Neural cell (in vitro differentiated cells): Measurements from ENCODE around the gene MED8.

ENCODE experiments used
- CTCF ChIP-seq: fragments of 450-650 bp; IDR thresholded peaks from 2 replicates; pipeline ENCODE4 v1.5.1; 2014; ENCODE audit warnings: antibody characterized with exemption, mild to moderate bottlenecking, moderate library complexity; ENCODE audit not compliant: poor library complexity, severe bottlenecking
- MXI1 ChIP-seq: fragments of 450-650 bp; conservative IDR thresholded peaks from 2 replicates; pipeline ENCODE4 v1.6.1; 2014; ENCODE audit warnings: antibody characterized with exemption, mild to moderate bottlenecking; ENCODE audit not compliant: poor library complexity, severe bottlenecking

GRCh38 chr1:43427524-43427923 lies 37.9 kb upstream of the MED8 start:
- TF ChIP-seq CTCF (no peak), MXI1 (no peak)
